Testis (tissue), 2 donors: ENCODE data around the gene HECA.

ENCODE experiments used
- POLR2A ChIP-seq: fragments of 450-650 bp; IDR thresholded peaks from one replicate; pipeline ENCODE4 v1.6.1; 2017; ENCODE audit warnings: antibody characterized with exemption, mild to moderate bottlenecking, moderate library complexity
- TF ChIP-seq, protein P1 (sequence below), 3 experiments: fragments of 450-650 bp in 2 of 3; fragments of 200-600 bp in 1 of 3; sonication (generic) in 1 of 3; IDR thresholded peaks; one replicate each; pipeline ENCODE4 v1.5.1; 2016 to 2019; ENCODE audit warnings: antibody characterized with exemption in 3 of 3, mild to moderate bottlenecking in 2 of 3, moderate library complexity in 1 of 3

GRCh38 chr6:139173172-139173571 lies 38.3 kb downstream of the HECA start:
- TF ChIP-seq, protein P1, sequence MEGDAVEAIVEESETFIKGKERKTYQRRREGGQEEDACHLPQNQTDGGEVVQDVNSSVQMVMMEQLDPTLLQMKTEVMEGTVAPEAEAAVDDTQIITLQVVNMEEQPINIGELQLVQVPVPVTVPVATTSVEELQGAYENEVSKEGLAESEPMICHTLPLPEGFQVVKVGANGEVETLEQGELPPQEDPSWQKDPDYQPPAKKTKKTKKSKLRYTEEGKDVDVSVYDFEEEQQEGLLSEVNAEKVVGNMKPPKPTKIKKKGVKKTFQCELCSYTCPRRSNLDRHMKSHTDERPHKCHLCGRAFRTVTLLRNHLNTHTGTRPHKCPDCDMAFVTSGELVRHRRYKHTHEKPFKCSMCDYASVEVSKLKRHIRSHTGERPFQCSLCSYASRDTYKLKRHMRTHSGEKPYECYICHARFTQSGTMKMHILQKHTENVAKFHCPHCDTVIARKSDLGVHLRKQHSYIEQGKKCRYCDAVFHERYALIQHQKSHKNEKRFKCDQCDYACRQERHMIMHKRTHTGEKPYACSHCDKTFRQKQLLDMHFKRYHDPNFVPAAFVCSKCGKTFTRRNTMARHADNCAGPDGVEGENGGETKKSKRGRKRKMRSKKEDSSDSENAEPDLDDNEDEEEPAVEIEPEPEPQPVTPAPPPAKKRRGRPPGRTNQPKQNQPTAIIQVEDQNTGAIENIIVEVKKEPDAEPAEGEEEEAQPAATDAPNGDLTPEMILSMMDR (IDR thresholded peaks at IDR 0.05): no peak
- TF ChIP-seq POLR2A: no peak
